IMR-90 (cell line): Measurements from ENCODE around the gene TLL1. TPM values are rescaled to one million over a fixed set of nuclear protein-coding genes. Genes with fewer than 3 reads are reported as not detected.

Experiments used
- ATAC-seq: fragments of 200-7000 bp; cut with Tn5 transposase; 2 replicates; pipeline ENCODE4 v1.9.1; 2020; ENCODE audit warnings: low read depth, mild to moderate bottlenecking, moderate library complexity
- BruUV-seq: library from RNA; stranded (reverse); fragments of 400-500 nt; replicated peaks from 2 replicates; lab custom pipeline; 2021; lab: Mats Ljungman, UMichigan
- CTCF ChIA-PET: fragments of 300-600 bp; formaldehyde crosslinking; extraction: SDS; loops from one replicate; lab custom pipeline; 2021; ENCODE audit warnings: antibody characterized with exemption; lab: Yijun Ruan, JAX
- POLR2A ChIA-PET: fragments of 300-600 bp; sonication (Branson Sonifier 250); formaldehyde crosslinking; loops from one replicate; lab custom pipeline; 2022; ENCODE audit warnings: antibody characterized with exemption; ENCODE audit not compliant: unreplicated experiment; lab: Charles Lee
- DNase-seq: peaks from one replicate; pipeline ENCODE4 v3.0.0; 2013
- H2AFZ ChIP-seq: replicated peaks from 2 replicates; pipeline ENCODE3; 2013; ENCODE audit warnings: low read length, mild to moderate bottlenecking; ENCODE audit not compliant: poor library complexity
- H2AK5ac ChIP-seq: 2 replicates; pipeline ENCODE4 v1.6.1; 2013; ENCODE audit warnings: low read depth, low read length, inconsistent platforms
- H2AK9ac ChIP-seq: replicated peaks from 2 replicates; pipeline ENCODE3; 2013; ENCODE audit warnings: mild to moderate bottlenecking, low read depth, low read length, moderate library complexity; ENCODE audit not compliant: poor library complexity
- H2BK120ac ChIP-seq: 2 replicates; pipeline ENCODE4 v1.6.1; 2013; ENCODE audit warnings: low read depth, low read length, inconsistent platforms
- H2BK15ac ChIP-seq: 3 replicates; pipeline ENCODE4 v1.6.1; 2013; ENCODE audit warnings: low read depth, low read length, inconsistent platforms
- H2BK20ac ChIP-seq: 2 replicates; pipeline ENCODE4 v1.6.1; 2013; ENCODE audit warnings: low read depth, mild to moderate bottlenecking, inconsistent platforms, low read length, moderate library complexity
- H2BK5ac ChIP-seq: 2 replicates; pipeline ENCODE4 v1.6.1; 2013; ENCODE audit warnings: mild to moderate bottlenecking, low read depth, low read length, inconsistent platforms; ENCODE audit not compliant: poor library complexity, severe bottlenecking
- H3K14ac ChIP-seq: replicated peaks from 2 replicates; pipeline ENCODE4 v1.6.1; 2013; ENCODE audit warnings: low read depth, low read length, inconsistent platforms
- H3K18ac ChIP-seq: 2 replicates; pipeline ENCODE4 v1.6.1; 2013; ENCODE audit warnings: low read depth, low read length, control low read depth
- H3K23ac ChIP-seq: 2 replicates; pipeline ENCODE4 v1.6.1; 2013; ENCODE audit warnings: low read depth, low read length, inconsistent platforms
- H3K27ac ChIP-seq: 2 replicates; pipeline ENCODE4 v1.5.1; 2013; ENCODE audit warnings: mild to moderate bottlenecking, control low read depth, low read length; ENCODE audit not compliant: insufficient read depth
- H3K27me3 ChIP-seq: 2 replicates; pipeline ENCODE4 v1.6.1; 2013; ENCODE audit warnings: low read length; ENCODE audit not compliant: control insufficient read depth, insufficient read depth
- H3K36me3 ChIP-seq: 2 replicates; pipeline ENCODE4 v1.6.1; 2013; ENCODE audit warnings: low read length, mixed read lengths; ENCODE audit not compliant: control insufficient read depth, insufficient read depth
- H3K4ac ChIP-seq: 2 replicates; pipeline ENCODE4 v1.6.1; 2013; ENCODE audit warnings: low read depth, low read length, inconsistent platforms
- H3K4me1 ChIP-seq: 2 replicates; pipeline ENCODE4 v1.6.1; 2013; ENCODE audit warnings: low read length, mixed read lengths; ENCODE audit not compliant: control insufficient read depth, insufficient read depth
- H3K4me2 ChIP-seq: 2 replicates; pipeline ENCODE4 v1.6.1; 2013; ENCODE audit warnings: low read depth, mild to moderate bottlenecking, control low read depth, low read length, moderate library complexity
- H3K4me3 ChIP-seq: 2 replicates; pipeline ENCODE4 v1.5.1; 2013; ENCODE audit warnings: low read depth, mild to moderate bottlenecking, control low read depth, low read length, moderate library complexity; ENCODE audit not compliant: insufficient read depth
- H3K56ac ChIP-seq: 2 replicates; pipeline ENCODE4 v1.6.1; 2013; ENCODE audit warnings: low read length, inconsistent platforms; ENCODE audit not compliant: insufficient read depth; ENCODE audit errors: extremely low read depth
- H3K79me1 ChIP-seq, 2 experiments: 2 replicates each; pipeline ENCODE4 v1.6.1; 2013; ENCODE audit warnings: low read length in 2 of 2, inconsistent platforms in 1 of 2, low read depth in 1 of 2
- H3K9ac ChIP-seq: 2 replicates; pipeline ENCODE4 v1.6.1; 2013; ENCODE audit warnings: low read depth, low read length, control low read depth
- H3K9me1 ChIP-seq: 2 replicates; pipeline ENCODE4 v1.6.1; 2013; ENCODE audit warnings: low read length, inconsistent platforms; ENCODE audit not compliant: insufficient read depth
- H3K9me3 ChIP-seq: 2 replicates; pipeline ENCODE4 v1.6.1; 2013; ENCODE audit warnings: low read length; ENCODE audit not compliant: control insufficient read depth, insufficient read depth
- H4K20me1 ChIP-seq: 2 replicates; pipeline ENCODE4 v1.6.1; 2013; ENCODE audit warnings: low read length, inconsistent platforms; ENCODE audit not compliant: insufficient read depth
- H4K5ac ChIP-seq: 2 replicates; pipeline ENCODE4 v1.6.1; 2013; ENCODE audit warnings: mild to moderate bottlenecking, low read depth, low read length, control low read depth
- H4K8ac ChIP-seq, 2 experiments: 2 replicates each; pipeline ENCODE4 v1.6.1; 2013; ENCODE audit warnings: low read depth in 2 of 2, low read length in 2 of 2, control low read depth in 1 of 2, inconsistent platforms in 1 of 2
- H4K91ac ChIP-seq: 2 replicates; pipeline ENCODE4 v1.6.1; 2013; ENCODE audit warnings: low read depth, low read length, inconsistent platforms; ENCODE audit not compliant: insufficient read depth
- BHLHE40 ChIP-seq: fragments of 150-350 bp; IDR thresholded peaks from 2 replicates; pipeline ENCODE4 v1.6.1; 2016; ENCODE audit warnings: mild to moderate bottlenecking, low read depth, low read length
- FOS ChIP-seq: fragments of 150-350 bp; IDR thresholded peaks from 2 replicates; pipeline ENCODE4 v1.6.1; 2016; ENCODE audit warnings: low read depth, low read length
- MXI1 ChIP-seq: IDR thresholded peaks from 2 replicates; pipeline ENCODE4 v1.6.1; 2012; ENCODE audit warnings: low read depth, mild to moderate bottlenecking, low read length, moderate library complexity, borderline replicate concordance
- POLR2A ChIP-seq: IDR thresholded peaks from 2 replicates; pipeline ENCODE4 v1.6.1; 2012; ENCODE audit warnings: mild to moderate bottlenecking, low read depth, low read length
- WGBS, 2 experiments: methylation state at CpG; one replicate each; pipeline versions ENCODE4 v1.1.5 to v1.1.7; 2013; ENCODE audit warnings: missing lambda C conversion rate in 2 of 2; ENCODE audit not compliant: insufficient read length in 1 of 2; ENCODE audit errors: extremely low coverage in 2 of 2; 5-methylcytosine and 5-hydroxymethylcytosine counted together
- dilution Hi-C: fragments of 300-500 bp; cut with HindIII; formaldehyde crosslinking; loops from one replicate; pipeline ENCODE4 v1.14.3; 2018; ENCODE audit warnings: low sequenced_read_pairs; ENCODE audit not compliant: unreplicated experiment
- in situ Hi-C: fragments of 300-500 bp; cut with MboI; formaldehyde crosslinking; loops from 3 replicates; pipeline ENCODE4 v1.14.3; 2019; ENCODE audit warnings: low sequenced_read_pairs, inconsistent platforms, mixed read lengths
- intact Hi-C: fragments of 100-400 bp; cut with micrococcal nuclease; formaldehyde crosslinking; loops from 2 replicates; pipeline ENCODE4 v1.10.0; 2022
- polyA plus RNA-seq, 3 experiments: library from polyadenylated mRNA; depleted of rRNA; stranded (reverse); fragments of >200 nt; gene quantifications; 2 replicates each; pipeline ENCODE4 v1.2.3, GENCODE V29; 2012; ENCODE audit warnings: low replicate concordance in 1 of 3
- total RNA-seq: library from RNA; depleted of rRNA; stranded (reverse); fragments of >200 nt; gene quantifications from 2 replicates; pipeline ENCODE4 v1.2.3, GENCODE V29; 2012
- TF ChIP-seq, protein P1 (sequence below): fragments of 150-350 bp; IDR thresholded peaks from 2 replicates; pipeline ENCODE4 v1.6.1; 2016; ENCODE audit warnings: low read depth, mild to moderate bottlenecking, low read length, moderate library complexity, borderline replicate concordance
- TF ChIP-seq, protein P2 (sequence below): fragments of 150-350 bp; IDR thresholded peaks from 2 replicates; pipeline ENCODE4 v1.6.1; 2017; ENCODE audit warnings: mild to moderate bottlenecking, antibody characterized with exemption, low read length, low read depth
- TF ChIP-seq, protein P3 (sequence below): conservative IDR thresholded peaks from 2 replicates; pipeline ENCODE4 v1.5.1; 2012; ENCODE audit warnings: mild to moderate bottlenecking, low read depth, low read length, improper control_type of control experiment

Gene TLL1
- total and polyA plus RNA-seq, 2 of the 4 experiments (the other 2 are of a cell fraction) = not detected

DNA sequence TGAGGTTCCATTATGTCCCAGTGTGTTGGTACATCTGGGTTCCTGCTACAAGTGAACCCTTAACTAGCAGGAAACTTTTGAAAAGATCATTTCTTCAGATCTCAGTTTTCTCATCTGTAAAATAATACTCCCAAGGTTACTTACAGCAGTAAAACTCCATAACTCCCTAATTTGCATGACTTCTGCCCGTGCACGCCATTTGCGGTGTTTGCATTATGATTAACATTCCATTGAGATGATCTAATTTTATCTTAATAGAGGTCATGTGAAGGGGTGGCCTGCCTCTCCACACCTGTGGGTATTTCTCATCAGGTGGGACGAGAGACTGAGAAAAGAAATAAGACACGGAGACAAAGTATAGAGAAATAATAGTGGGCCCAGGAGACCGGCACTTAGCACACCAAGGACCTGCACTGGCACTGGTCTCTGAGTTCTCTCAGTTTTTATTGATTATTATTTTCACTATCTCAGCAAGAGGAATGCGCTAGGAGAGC is 219.8 kb downstream of the TLL1 start:
- Histone ChIP-seq H3K14ac (no peak overlapping the region), H2BK120ac (no peak overlapping the region), H3K56ac (no peak overlapping the region), H4K5ac (no peak overlapping the region), H3K79me1 (no peaks in the 10 kb centered on the region), H3K27me3 (no peaks in the 10 kb centered on the region), H3K9ac (no peak overlapping the region), H3K27ac (no peak overlapping the region), H2BK5ac (no peak overlapping the region), H3K18ac (no peak overlapping the region), H3K4me1 (no peaks in the 10 kb centered on the region), H3K36me3 (no peaks in the 10 kb centered on the region), H4K20me1 (no peaks in the 10 kb centered on the region), H4K91ac (no peak overlapping the region), H3K4ac (no peak overlapping the region), H3K9me1 (no peaks in the 10 kb centered on the region), H2BK20ac (no peak overlapping the region), H4K8ac (no peak overlapping the region), H3K4me2 (no peak overlapping the region), H2BK15ac (no peak overlapping the region), H2AFZ (no peak overlapping the region), H3K9me3 (no peaks in the 10 kb centered on the region), H3K4me3 (no peak overlapping the region), H3K23ac (no peak overlapping the region), H2AK9ac (no peak overlapping the region), H2AK5ac (no peak overlapping the region)
- TF ChIP-seq MXI1 (no peak), FOS (no peak), POLR2A (no peak), BHLHE40 (no peak)
- TF ChIP-seq, protein P1, sequence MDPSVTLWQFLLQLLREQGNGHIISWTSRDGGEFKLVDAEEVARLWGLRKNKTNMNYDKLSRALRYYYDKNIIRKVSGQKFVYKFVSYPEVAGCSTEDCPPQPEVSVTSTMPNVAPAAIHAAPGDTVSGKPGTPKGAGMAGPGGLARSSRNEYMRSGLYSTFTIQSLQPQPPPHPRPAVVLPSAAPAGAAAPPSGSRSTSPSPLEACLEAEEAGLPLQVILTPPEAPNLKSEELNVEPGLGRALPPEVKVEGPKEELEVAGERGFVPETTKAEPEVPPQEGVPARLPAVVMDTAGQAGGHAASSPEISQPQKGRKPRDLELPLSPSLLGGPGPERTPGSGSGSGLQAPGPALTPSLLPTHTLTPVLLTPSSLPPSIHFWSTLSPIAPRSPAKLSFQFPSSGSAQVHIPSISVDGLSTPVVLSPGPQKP = no peak
- TF ChIP-seq, protein P2, sequence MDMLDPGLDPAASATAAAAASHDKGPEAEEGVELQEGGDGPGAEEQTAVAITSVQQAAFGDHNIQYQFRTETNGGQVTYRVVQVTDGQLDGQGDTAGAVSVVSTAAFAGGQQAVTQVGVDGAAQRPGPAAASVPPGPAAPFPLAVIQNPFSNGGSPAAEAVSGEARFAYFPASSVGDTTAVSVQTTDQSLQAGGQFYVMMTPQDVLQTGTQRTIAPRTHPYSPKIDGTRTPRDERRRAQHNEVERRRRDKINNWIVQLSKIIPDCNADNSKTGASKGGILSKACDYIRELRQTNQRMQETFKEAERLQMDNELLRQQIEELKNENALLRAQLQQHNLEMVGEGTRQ = no peak
- TF ChIP-seq, protein P3, sequence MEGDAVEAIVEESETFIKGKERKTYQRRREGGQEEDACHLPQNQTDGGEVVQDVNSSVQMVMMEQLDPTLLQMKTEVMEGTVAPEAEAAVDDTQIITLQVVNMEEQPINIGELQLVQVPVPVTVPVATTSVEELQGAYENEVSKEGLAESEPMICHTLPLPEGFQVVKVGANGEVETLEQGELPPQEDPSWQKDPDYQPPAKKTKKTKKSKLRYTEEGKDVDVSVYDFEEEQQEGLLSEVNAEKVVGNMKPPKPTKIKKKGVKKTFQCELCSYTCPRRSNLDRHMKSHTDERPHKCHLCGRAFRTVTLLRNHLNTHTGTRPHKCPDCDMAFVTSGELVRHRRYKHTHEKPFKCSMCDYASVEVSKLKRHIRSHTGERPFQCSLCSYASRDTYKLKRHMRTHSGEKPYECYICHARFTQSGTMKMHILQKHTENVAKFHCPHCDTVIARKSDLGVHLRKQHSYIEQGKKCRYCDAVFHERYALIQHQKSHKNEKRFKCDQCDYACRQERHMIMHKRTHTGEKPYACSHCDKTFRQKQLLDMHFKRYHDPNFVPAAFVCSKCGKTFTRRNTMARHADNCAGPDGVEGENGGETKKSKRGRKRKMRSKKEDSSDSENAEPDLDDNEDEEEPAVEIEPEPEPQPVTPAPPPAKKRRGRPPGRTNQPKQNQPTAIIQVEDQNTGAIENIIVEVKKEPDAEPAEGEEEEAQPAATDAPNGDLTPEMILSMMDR = no peak
- intact Hi-C loops (loop anchor here (1.0 kb wide), 2 partner anchors 556 to 600 kb away; no protein-coding TSS in a partner anchor), dilution Hi-C loops (no loop called here), in situ Hi-C loops (loop anchor here (10.0 to 25.0 kb wide), 2 partner anchors 558 to 956 kb away; no protein-coding TSS in a partner anchor)
- DNase-seq = no peak
- ChIA-PET CTCF (interaction anchor here (2.7 kb wide), 1 partner anchor 600 kb away, joined by 18 read pairs; no protein-coding TSS in a partner anchor), POLR2A (no interaction called here)
- no peak for ATAC-seq
- no TSS peak for BruUV-seq
- 67% methylated on average over 1 of the region's 7 CpGs; no CpG with 5 or more reads in 1 of the 2 experiments for WGBS, 2 experiments
